ENCODE data around the gene CENPH.
"Not testable (repeated sequence)": the region's sequence is repeated elsewhere in the genome, so short reads cannot be mapped to it uniquely, and the experiment has no call there.

The CENPH gene

GRCh38 chr5:69242215-69242927 is 53.0 kb downstream of the CENPH start:
- H3K27ac ChIP-seq = peak overlapping the region; percentile 49
- ChIA-PET POLR2A (ENCODE audit: low non-redundant PET) (no interaction called here), CTCF (interaction anchor here (0.7 kb wide), 2 partner anchors 25 to 350 kb away, joined by 3 read pairs; no protein-coding TSS in a partner anchor)
- no peak for TF ChIP-seq CTCF (conservative IDR thresholded peaks at IDR 0.05; ENCODE audit: low read depth)
- DNase-seq (ENCODE audit: low spot score) = no peak

- POLR2A ChIA-PET (ENCODE audit: low non-redundant PET) = no interaction called here
- CTCF ChIA-PET = no interaction called here
- no peak for TF ChIP-seq CTCF (conservative IDR thresholded peaks at IDR 0.05; ENCODE audit: low read depth)
- H3K27ac ChIP-seq = no peak overlapping the region
- DNase-seq (ENCODE audit: low spot score) = no peak
Measured at GRCh38 chr5:69245031-69245430, 55.6 kb downstream of the CENPH start.

- DNase-seq (ENCODE audit: low spot score) = no peak
- TF ChIP-seq CTCF (conservative IDR thresholded peaks at IDR 0.05; ENCODE audit: low read depth) = no peak
- ChIA-PET CTCF (no interaction called here), POLR2A (ENCODE audit: low non-redundant PET) (no interaction called here)
- no peak overlapping the region for H3K27ac ChIP-seq
Measured at GRCh38 chr5:69248019-69248418, 58.6 kb downstream of the CENPH start.

GRCh38 chr5:69250593-69250992 is 61.2 kb downstream of the CENPH start:
- no peak for TF ChIP-seq CTCF (conservative IDR thresholded peaks at IDR 0.05; ENCODE audit: low read depth)
- H3K27ac ChIP-seq = peak overlapping the region; percentile 29
- no peak for DNase-seq (ENCODE audit: low spot score)
- POLR2A ChIA-PET (ENCODE audit: low non-redundant PET) = no interaction called here
- CTCF ChIA-PET = interaction anchor here (0.6 kb wide), 2 partner anchors 15 to 22 kb away, joined by 3 to 4 read pairs; no protein-coding TSS in a partner anchor

GRCh38 chr5:69252437-69252836 is 63.1 kb downstream of the CENPH start:
- ChIA-PET POLR2A (ENCODE audit: low non-redundant PET) (no interaction called here), CTCF (interaction anchor here (0.6 kb wide), 2 partner anchors 9 to 159 kb away, joined by 3 to 5 read pairs; no protein-coding TSS in a partner anchor)
- no peak overlapping the region for H3K27ac ChIP-seq
- no peak for DNase-seq (ENCODE audit: low spot score)
- no peak for TF ChIP-seq CTCF (conservative IDR thresholded peaks at IDR 0.05; ENCODE audit: low read depth)

- DNase-seq (ENCODE audit: low spot score); CTCF ChIA-PET; POLR2A ChIA-PET (ENCODE audit: low non-redundant PET); H3K27ac ChIP-seq: not testable (repeated sequence)
Measured at GRCh38 chr5:69255940-69256339, 66.6 kb downstream of the CENPH start.

- ChIA-PET POLR2A (ENCODE audit: low non-redundant PET) (no interaction called here), CTCF (interaction anchor here (0.5 kb wide), 1 partner anchor 96 kb away, joined by 3 read pairs; no protein-coding TSS in a partner anchor)
- no peak for DNase-seq (ENCODE audit: low spot score)
- TF ChIP-seq CTCF (conservative IDR thresholded peaks at IDR 0.05; ENCODE audit: low read depth) = no peak
- H3K27ac ChIP-seq = no peak overlapping the region
Measured at GRCh38 chr5:69257577-69257976, 68.2 kb downstream of the CENPH start.

Data from RWPE1 (cell line).